RPMI8226 (cell line): ENCODE measurements around the gene PLEKHO2.

Source experiments
- DNase-seq: peaks from one replicate; pipeline ENCODE4 v3.0.0-alpha.2; 2015

Gene PLEKHO2

DNA sequence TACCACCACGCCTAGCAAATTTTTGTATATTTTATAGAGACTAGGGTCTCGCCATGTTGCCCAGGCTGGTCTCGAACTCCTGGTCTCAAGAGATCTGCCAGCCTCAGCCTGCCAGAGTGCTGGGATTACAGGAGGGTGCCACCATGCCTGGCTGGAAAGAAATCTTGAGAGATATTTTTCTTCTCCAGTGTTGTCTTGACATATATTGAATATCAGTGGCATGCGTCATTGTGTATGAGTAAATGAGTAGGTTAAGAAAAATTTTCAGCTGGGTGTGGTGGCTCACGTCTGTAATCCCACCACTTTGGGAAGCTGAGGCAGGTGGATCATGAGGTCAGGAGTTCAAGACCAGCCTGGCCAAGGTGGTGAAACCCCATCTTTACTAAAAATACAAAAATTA lies 12.7 kb upstream of the PLEKHO2 start:
- no peak for DNase-seq

DNA sequence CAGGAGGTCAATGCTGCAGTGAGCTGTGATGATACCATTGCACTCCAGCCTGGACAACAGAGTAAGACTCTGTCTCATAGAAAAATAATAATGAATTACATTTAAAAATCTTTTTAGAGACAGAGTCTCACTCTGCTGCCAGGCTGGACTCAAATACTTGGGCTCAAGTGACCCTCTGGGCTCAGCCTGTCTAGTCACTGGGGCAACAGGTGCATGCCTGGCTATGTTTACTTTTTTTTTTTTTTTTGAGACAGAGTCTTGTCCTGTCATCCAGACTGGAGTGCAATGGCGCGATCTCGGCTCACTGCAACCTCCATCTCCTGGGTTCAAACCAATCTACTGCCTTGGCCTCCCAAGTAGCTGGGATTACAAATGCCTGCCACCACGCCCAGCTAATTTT lies 8.0 kb upstream of the PLEKHO2 start:
- DNase-seq, result no peak

DNA sequence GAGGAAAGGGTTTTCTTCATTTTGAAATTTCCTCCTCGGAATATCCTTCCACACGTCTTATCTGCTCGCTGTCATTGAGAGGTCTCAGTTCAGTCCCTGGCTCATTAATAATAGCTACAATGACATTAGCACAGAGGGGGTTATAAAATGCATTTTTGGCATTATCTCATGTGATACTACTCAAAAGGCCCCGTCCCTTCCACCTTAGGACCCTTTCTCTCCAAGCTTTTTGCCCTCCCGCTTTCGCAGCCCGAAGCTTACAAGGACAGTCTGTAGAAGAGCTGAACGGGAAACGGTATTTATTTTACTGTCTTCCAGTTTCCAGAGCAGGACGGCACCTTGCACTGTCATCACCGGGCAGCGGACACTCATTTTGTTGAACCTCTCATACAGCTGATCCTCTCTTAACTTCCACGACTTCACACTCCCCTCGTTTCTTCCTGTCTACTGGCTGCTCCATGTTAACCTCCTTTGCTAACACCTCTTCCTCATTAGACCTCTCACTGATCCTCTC lies 5.6 kb upstream of the PLEKHO2 start:
- DNase-seq, result no peak

DNA sequence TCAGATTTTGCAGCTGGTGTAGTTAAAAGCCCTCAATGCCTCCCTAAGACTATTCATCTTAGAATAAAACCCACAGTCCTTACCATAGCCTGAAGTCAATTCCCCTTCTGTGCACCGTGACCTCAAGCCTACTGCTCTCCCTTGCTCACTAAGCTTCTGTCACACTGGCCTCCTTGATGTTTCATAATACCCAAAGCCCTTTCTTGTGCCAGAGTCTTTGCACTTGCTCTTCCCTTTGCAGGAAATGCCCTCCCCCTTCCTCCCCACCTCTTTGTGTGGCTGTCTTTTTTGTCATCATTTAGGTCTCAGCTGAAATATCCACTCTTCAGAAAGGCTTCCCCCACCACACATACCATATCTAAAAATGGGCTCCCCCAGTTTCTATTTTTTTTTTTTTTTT lies 4.2 kb upstream of the PLEKHO2 start:
- DNase-seq, result no peak

DNA sequence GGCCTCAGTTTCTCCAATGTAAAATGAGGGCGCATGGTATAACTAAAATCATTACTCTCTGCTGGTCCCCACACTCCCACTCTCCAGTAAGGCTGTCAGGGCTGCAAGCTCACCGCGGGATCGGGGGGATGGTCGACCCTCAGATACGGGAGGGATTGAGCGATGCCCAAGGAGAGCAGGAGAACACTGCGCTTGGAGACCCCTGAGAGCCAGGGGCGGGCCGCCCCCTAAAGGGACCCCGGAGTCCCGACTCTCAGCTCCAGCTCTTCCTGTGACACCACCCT lies 713 bp upstream of the PLEKHO2 start:
- no peak for DNase-seq

DNA sequence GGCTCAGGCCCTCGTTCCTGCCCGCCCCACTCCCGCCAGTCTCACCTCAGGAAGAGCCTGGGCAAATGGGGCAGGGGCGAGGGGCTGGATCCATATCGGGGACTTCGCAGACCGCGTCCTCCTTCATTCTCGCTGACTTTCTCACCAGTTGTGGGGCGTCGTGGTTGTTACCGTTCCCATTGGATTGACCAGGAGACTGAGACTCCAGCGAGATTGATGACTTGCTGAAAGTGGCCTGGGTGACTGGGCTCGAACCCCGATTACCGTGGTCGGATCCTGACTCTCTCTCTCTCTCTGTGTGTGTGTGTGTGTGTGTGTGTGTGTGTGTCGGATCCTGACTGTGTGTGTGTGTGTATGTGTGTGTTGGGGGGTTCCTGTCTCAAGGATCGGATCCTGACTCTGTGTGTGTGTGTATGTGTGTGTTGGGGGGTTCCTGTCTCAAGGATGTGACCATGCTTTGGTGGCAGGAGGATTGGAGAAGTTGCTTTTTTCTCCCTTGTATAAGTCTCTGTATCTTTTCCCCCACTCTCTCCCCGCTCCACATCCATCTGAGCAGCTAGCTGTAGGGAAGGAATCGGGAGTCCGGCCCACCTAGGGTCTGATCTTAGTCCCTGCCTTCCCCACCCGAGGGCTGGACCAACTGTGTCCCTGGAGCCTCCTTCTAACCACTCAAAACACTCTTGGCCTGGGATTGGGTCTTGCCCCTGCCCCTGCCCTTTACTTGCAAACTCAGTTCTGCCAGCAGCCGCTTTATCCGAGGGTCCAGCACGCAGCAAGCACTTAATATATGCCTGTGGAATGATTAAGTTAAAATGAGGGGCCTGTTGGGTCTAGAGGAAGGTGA lies 603 bp downstream of the PLEKHO2 start:
- DNase-seq, result peak; percentile 43

DNA sequence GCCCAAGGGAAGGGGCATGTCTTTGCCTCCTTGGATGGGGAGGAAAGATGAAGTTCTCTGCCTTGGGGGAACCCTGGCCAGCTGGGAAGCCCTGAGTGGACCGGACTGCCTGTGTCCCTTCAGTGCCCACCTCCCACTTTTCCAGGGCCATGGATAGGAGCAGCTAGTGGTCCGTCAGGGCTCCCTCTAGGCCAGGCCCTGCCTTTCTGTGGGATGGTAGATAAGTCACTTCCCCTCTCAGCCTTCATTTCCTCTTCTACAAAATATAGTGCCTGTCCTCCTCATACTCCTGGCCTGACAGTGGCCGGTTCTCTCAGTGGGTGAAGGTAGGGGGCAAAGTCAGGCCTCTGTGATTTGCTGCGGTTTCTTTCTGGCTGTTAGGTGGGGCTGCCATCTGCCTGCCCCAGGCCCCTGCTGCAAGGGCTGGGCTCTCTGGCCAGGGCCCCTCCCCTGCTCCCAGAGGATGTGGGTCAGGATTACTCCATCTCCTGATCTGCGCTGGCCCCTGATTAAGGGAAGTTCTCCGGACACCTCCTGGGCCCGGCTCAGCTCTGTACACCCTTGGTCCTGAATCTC lies 1.4 kb downstream of the PLEKHO2 start:
- no peak for DNase-seq

DNA sequence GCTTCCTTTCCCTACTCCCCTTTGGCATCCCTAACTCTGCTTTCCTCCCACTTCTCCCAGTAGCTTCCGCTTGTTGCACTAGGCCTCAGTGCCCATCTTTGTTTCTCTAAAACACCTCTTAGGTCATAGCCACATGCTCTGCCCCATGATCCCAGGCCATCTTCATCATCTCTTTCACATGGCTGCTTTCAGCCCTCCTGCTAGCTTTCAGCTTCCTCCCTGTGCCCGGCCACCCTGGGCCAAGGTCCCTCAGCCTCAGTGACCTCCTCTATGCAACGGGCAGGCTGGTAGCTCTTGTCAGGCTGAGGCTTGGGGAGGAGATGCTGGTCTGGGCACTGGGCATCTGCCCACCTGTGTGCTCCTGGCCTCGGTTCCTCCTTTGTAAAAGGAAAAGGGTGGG lies 2.3 kb downstream of the PLEKHO2 start:
- DNase-seq, result no peak

DNA sequence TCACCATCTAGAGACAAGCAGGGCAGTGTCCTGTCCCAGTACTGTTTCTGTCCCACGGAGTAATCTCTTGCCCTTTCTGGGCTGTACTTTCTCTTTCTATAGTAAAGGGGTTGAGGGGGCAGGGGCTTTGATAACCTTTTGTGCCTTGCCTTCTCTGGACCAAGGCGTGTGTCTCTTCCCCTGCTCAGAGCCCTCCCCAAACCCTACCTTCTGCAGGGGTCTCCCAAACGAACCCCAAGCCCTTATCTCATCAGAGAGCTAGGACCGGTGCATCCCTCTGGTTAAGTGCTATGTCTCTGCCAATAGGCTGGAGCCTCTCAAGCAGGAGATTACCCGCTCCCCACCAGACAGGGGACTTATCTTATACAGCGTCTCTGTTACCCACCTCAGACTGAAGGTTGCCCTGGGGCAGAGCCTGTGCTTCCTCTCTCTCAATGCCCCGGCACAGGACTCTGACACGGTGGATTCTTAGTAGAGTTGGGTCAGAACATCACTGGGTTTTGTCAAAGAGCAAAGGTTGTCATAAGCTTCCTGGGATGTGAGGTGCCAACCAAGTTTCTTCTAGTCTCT lies 2.9 kb downstream of the PLEKHO2 start:
- DNase-seq, result no peak

DNA sequence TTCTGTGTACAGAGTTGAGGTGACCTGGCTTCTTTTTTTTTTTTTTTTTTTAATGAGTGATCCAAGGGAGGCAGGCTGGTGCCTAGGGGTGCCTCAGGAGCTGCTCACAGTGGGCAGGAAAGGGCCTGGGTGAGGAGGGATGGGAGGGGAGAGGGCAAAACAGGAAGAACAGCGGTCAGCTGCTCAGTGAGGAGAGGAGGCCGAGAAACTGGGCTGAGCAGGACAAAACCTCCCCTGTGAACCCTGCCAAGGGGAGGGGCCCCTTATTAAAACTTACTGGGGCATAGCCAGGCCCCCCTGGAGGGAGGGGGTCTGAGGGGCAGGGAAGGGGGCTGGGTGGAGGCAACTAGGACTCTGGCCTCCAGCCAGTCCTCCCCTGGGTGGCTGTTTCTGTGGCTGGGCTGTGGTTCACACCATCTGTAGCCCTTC lies 3.5 kb downstream of the PLEKHO2 start:
- peak; percentile 54 for DNase-seq

DNA sequence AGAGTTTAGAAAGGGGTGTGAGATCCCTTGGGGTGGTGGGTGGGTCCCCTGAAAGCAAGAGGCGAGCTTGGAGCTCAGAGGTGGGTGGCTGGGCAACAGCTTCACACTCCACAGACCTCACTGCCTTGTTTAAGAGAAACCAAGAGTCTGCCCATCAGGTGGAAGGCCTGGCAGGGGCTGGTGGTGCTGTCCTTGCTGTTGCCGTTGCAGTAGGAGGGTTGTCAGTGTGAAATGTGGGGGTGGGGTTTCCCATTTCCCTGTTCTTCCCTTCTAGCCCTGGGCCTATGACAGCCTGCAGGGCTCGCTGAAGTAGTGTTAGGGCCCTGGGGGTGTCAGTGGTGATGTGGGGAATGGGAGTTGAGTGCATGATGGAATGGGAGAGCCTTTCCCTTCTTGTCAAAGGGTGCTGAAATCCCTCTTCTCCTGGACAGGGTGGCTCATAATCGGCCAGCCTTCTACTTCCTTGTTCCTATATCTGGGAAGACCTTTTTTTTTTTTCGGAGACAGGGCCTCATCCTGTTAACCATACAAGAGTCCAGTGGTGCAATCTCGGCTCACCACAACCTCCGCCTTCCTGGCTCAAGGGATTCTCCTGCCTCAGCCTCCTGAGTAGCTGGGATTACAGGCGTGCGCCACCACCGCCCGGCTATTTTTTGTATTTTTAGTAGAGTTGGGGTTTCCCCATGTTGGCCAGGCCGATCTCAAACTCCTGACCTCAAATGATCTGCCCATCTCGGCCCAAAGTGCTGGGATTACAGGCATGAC lies 4.3 kb downstream of the PLEKHO2 start:
- DNase-seq, result no peak

DNA sequence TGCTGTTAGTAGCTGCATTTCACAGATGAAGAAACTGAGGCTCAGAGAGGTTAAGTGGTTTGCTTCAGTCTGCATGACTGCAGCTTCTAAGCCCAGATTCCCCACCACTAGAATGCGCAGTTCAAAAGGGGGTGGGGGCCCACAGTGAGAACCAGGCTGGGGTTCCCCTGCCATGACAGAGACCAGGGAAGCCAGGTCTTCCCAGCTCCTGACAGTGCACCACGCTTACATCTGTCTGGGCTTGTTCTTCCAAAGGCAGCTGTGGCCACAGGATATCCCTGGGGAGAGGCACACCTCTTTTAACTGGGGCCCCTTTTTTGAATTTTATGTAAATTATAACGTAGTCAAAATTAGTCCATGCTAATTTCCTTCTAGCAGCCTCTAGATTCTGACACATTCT lies 5.3 kb downstream of the PLEKHO2 start:
- no peak for DNase-seq

DNA sequence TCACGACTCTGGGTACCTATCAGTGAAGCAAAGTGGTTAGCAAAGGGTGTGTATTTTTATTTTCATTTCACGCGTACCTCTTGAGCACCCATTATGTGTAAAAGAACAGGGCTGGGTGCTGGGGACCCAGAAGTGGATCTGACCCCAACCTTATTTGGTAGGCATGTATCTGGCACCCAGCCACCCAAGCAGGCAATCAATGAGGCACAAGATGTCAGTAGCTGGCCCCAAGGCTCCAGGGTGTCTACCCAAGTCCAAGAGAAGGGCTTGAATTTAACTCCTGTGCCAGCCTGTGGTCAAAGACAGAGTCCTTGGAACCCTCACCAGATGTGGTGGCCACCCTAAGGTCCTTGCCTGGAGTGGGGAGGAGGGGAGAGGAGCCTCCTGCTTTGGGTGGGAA lies 5.7 kb downstream of the PLEKHO2 start:
- DNase-seq, result no peak

DNA sequence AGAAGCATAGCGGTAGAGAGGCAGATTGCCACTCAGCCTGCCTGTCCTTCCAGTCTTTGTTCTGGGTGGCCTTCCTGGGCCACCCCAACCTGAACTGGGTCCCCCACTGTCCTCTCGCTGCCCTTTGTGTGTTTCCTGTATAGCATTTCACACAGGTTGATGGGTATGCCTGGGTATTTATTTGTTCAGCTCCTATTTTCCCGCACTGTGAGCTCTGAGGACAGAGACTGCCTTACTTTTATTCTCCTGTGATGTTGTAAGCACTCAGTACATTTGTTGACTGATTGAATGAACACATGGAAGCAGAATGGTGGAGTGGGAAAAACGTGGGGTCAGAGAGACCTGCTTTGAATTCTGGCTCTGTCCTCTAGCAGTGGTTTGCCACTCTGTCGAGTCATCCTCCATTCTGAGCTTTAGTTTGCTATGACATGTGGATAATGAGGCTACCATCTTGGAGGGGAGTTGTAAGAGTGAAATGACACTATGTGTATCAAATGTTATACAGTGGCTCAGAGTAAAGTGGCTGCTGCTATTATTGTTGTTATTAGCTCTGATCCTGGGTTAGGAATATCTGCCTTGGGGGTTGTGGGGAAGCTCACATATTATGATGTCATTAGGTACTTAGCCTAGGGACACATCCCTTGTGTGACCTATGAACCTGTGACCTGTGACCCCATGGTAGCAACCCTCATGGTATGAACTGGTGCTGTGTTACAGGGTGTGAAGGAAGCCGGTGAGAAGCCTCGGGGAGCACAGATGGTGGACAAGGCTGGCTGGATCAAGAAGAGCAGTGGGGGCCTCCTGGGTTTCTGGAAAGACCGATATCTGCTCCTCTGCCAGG lies 6.4 kb downstream of the PLEKHO2 start:
- DNase-seq, result no peak

DNA sequence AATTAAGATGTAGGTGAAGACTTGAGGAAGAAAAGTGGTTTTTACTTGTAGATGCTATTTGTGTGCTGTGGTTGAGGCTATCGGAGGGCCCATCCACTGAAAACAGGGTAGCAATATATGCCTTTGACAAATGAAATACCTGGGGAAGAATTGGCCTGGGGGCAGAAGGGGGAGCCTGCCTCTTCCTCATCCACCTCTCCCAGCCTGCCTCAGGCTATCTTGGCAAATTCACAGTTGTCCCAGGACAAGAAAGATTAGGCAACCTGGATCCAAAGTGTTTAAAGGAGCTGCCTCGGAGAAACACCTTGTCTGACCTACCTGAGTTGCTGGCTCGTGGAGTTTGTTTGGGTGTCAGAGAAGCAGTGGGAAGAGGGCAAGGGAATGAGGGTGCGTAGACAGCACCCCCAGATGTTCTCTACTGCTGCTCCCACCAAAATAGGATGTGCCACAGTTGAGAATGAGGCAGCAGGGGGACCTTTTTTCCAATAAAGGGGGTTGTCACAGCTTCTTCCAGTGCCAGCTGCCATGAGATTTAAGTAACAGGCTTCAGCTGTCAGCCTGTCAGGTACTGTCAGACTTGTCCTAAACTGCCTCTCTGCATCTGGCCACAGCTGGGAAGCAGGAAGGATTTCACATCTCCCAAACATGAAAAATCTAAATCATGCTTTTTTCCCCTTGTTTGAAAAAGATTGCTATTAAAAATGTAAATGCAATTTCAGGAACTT lies 9.2 kb downstream of the PLEKHO2 start:
- DNase-seq, result no peak

DNA sequence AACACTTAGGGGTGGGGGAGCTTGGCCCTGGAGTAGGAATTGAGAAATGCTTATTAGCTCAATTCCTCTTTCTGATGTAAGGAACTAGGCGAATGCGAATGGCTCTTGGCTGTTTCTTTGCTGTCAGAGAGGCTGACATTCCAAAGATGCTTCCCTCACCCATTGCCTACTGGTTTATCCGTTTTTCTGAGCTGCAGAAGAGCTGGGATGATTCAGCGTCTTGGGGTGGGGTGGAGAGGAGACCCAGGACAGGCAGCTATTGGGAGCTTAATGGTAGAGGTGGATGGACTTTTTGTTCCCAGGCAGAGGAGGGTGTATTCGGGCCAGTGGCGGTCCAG lies 9.8 kb downstream of the PLEKHO2 start:
- no peak for DNase-seq

DNA sequence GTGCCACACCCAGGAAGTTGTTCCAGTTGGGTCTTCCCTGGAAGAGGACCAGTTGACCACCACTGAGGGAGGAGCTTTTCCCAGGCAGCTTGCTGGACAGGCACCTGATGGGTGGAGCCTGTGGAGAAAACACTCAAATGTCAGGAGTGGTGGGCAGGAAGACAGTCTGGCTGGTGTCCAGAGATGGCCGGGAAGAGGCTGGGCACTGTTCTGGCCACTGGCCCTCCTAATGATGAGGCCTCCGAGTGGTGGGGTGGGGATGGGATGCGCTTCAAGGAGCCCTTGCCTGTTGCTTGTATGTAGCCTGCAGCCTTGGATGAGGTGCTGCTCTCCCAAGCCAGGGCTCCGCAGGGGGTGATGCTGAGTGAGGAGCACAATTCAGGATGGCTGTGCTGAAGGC lies 12.3 kb downstream of the PLEKHO2 start:
- no peak for DNase-seq

DNA sequence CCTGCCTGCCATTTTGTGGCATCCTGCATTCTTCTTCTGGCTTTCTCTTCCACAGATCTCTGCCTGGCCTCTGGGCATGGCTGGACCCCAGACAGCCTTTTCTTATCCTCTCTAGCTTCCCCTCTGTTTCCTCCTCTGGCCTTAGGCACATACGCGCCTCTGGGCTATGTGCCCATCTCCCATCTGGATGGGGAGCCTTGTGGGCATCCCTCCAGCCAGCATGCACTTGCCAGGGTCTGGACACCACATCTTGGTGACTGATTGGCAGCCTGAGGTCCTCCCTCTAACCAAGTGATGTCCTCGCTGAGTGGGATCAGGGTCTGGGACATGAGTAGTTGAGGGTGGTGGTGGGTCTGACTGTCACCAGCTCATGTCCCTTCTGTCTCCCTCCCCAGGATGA lies 12.8 kb downstream of the PLEKHO2 start:
- no peak for DNase-seq

DNA sequence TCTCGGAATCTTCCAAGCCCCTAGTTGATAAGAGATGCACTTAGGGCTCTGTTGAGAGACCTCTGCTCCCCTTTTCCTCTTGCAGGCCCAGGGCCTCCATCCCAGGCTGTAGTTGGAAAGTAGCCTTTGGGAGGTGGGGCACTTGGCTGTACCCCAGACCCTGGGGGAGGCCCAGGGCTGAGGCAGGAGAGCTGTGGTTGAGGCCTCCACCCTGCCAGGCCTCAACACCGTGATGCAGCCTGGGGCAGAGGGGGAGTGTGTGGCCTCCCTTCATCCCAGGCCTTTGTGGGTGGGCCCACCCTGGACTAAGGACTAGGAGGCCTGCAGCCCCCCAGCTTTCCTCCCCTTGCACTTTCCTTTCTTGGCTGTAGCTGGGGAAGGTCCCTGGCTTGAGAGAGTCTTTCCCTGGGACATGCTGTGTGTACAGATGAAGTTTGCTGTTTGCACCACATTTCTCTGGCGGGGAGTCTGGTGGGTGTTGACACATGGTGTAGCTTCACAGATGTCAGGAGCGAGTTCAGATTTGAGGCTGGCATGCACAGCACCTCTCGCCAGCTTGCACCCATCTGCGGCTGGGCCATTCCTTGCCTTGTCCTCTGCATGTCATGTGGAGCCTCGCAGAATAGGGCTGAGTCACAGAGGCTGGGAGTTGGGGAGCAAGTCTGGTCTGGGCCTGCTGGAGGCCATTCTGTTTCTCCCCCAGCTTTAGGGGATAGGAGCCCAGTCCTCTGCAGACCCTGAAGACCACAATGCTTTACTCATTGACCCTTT lies 13.7 kb downstream of the PLEKHO2 start:
- DNase-seq, result no peak

DNA sequence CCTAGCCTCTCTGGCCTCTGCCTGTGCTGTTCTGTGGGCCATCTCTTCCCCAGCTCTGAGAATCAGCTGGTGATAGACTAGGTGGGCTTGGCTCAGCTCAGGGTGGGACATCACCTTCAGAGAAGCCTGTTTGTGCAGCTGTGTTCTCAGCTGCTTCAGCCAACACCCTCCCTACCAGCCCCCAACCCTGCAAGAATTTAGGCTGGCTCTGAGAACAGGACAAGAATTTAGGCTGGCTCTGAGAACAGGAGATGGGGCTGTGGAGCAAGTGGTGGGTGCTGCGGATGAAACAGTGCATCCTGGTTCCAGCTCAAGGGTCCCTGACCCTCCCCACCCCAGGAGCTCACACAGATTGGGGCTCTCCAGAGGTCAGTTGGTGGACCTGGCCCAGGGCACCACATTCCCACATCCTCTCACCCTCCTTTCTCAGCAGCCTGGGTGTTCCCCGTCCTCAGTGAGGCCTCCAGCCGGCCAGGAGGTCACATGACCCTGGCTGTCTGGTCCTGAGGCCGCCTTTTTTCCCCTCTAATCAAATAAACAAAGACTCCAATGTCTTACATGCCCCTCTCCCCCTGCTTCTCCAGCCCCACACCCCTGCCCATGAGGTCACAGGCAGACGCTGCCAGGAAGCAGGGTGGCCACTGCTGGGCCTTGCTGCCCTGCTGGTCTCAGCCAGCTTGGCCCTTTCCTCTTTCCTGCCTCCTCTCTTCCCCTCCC lies 14.9 kb downstream of the PLEKHO2 start:
- no peak for DNase-seq

DNA sequence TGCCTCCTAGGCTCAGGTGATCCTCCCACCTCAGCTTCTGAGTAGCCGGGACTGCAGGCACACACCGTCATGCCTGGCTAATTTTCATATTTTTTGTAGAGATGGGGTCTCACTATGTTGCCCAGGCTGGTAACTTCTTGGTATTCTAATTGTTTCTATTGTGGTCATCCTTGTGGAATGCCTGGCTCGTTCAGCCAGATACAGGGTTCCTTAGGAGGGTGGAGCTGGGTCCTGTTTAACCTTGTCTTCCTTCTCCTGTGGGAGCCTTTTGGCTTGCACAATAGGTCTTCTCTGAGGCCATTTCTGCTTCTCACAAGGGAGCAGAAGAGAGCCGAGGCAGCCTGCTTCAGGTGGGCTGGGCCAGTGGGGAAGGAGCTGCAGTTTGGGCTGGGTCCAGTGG lies 15.7 kb downstream of the PLEKHO2 start:
- DNase-seq, result no peak
